H1 (cell line): Measurements from ENCODE around the gene OCEL1. TPM values are rescaled to one million over a fixed set of nuclear protein-coding genes. Genes with fewer than 3 reads are reported as not detected.

Experiments used
- HDAC6 ChIP-seq: IDR thresholded peaks from one replicate; pipeline ENCODE4 v1.7.1; 2012; ENCODE audit warnings: low read depth, mild to moderate bottlenecking, inconsistent platforms, low read length, moderate library complexity
- SIN3A ChIP-seq, 2 experiments: IDR thresholded peaks in 1 of 2; conservative IDR thresholded peaks in 1 of 2; 2 replicates each; pipeline ENCODE4 v1.6.1; 2011 to 2012; ENCODE audit warnings: low read length in 2 of 2, improper control_type of control experiment in 1 of 2, low read depth in 1 of 2, mild to moderate bottlenecking in 1 of 2
- polyA plus RNA-seq, 7 experiments: library from polyadenylated mRNA; depleted of rRNA in 3 of 7; stranded (reverse) in 5 of 7; unstranded in 2 of 7; fragments of >200 nt in 5 of 7; fragments of 200-250 nt in 2 of 7; gene quantifications; 1 replicate in 5 of 7; 2 replicates in 1 of 7; 4 replicates in 1 of 7; pipeline versions ENCODE4 v1.2.1 to v1.2.3, GENCODE V29; 2011 to 2013; ENCODE audit warnings: missing spikeins in 2 of 7, mixed read lengths in 2 of 7
- total RNA-seq: library from RNA; stranded (reverse); fragmentation: NEBNext Ultra II Directional; extraction: Animal tissue kit (Norgen Biotek cat#: 25700); gene quantifications from 2 replicates; pipeline ENCODE4 v1.2.1, GENCODE V29; 2021
- TF ChIP-seq, protein P1 (sequence below), 3 experiments: IDR thresholded peaks; 1 replicate in 2 of 3; 2 replicates in 1 of 3; pipeline versions ENCODE4 v1.5.1 to v1.6.1; 2011; ENCODE audit warnings: low read length in 3 of 3, mild to moderate bottlenecking in 3 of 3, inconsistent platforms in 2 of 3, low read depth in 1 of 3, moderate library complexity in 1 of 3; ENCODE audit not compliant: insufficient read depth in 1 of 3; ENCODE audit errors: control extremely low read depth in 1 of 3

OCEL1 gene
- total and polyA plus RNA-seq, 2 of the 8 experiments (the other 6 are each of a cell fraction or from before 2014, with no cell fraction given), result 13.3 to 32.6 TPM

DNA sequence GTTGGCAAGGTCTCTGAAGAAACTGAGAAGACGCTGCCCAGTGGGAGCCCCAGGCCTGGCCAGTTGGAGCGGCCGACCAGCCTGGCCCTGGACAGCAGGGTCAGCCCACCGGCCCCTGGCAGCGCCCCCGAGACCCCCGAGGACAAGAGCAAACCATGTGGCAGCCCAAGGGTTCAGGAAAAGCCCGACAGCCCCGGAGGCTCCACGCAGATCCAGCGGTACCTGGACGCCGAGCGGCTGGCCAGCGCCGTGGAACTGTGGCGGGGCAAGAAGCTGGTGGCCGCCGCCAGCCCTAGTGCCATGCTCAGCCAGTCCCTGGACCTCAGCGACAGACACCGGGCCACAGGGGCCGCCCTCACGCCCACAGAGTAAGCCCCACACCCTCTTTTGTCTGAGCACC, 30.9 kb upstream of the OCEL1 start (continued):
- TF ChIP-seq, protein P1, sequence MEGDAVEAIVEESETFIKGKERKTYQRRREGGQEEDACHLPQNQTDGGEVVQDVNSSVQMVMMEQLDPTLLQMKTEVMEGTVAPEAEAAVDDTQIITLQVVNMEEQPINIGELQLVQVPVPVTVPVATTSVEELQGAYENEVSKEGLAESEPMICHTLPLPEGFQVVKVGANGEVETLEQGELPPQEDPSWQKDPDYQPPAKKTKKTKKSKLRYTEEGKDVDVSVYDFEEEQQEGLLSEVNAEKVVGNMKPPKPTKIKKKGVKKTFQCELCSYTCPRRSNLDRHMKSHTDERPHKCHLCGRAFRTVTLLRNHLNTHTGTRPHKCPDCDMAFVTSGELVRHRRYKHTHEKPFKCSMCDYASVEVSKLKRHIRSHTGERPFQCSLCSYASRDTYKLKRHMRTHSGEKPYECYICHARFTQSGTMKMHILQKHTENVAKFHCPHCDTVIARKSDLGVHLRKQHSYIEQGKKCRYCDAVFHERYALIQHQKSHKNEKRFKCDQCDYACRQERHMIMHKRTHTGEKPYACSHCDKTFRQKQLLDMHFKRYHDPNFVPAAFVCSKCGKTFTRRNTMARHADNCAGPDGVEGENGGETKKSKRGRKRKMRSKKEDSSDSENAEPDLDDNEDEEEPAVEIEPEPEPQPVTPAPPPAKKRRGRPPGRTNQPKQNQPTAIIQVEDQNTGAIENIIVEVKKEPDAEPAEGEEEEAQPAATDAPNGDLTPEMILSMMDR (IDR thresholded peaks at IDR 0.05; ENCODE audit: control extremely low read depth in 1 of 3, insufficient read depth in 1 of 3, low read depth in 1 of 3, low read length in 3 of 3), result no peak
- no peak for TF ChIP-seq HDAC6
- TF ChIP-seq SIN3A (conservative IDR thresholded peaks at IDR 0.05 in 1 of 2, IDR thresholded peaks at IDR 0.05 in 1 of 2; ENCODE audit: low read depth in 1 of 2, low read length in 2 of 2), result no peak
